Uterus (tissue), 4 donors: ENCODE measurements around the gene MTMR6. TPM values are rescaled to one million over a fixed set of nuclear protein-coding genes. Genes with fewer than 3 reads are reported as not detected.

Experiments used
- DNase-seq, 2 donors: peaks; one replicate each; pipeline ENCODE4 v3.0.0-alpha.2; 2019 to 2020
- H3K27ac ChIP-seq, 2 donors: fragments of 200-600 bp; sonication (generic); 1 replicate in 1 of 2; 2 replicates in 1 of 2; pipeline ENCODE4 v1.5.1; 2016 to 2018
- H3K27me3 ChIP-seq, 2 donors: fragments of 200-600 bp; sonication (generic); one replicate each; pipeline ENCODE4 v1.5.1; 2018 to 2019; ENCODE audit warnings: control low read depth in 1 of 2
- H3K36me3 ChIP-seq, 2 donors: fragments of 200-600 bp; sonication (generic); one replicate each; pipeline ENCODE4 v1.5.1; 2019; ENCODE audit warnings: control low read depth in 1 of 2
- H3K4me1 ChIP-seq, 2 donors: fragments of 200-600 bp; sonication (generic); one replicate each; pipeline ENCODE4 v1.5.1; 2018 to 2019; ENCODE audit warnings: control low read depth in 1 of 2
- H3K4me3 ChIP-seq, 2 donors: fragments of 200-600 bp; sonication (generic); 1 replicate in 1 of 2; 2 replicates in 1 of 2; pipeline ENCODE4 v1.5.1; 2018 to 2019; ENCODE audit warnings: mild to moderate bottlenecking in 1 of 2
- H3K9me3 ChIP-seq, 2 donors: fragments of 200-600 bp; sonication (generic); one replicate each; pipeline ENCODE4 v1.5.1; 2019; ENCODE audit warnings: control low read depth in 1 of 2
- CTCF ChIP-seq, 4 experiments: fragments of 200-600 bp in 2 of 4; fragments of 450-650 bp in 2 of 4; sonication (generic) in 2 of 4; IDR thresholded peaks; one replicate each; pipeline ENCODE4 v1.5.1; 2016 to 2019; ENCODE audit warnings: antibody characterized with exemption in 4 of 4, mild to moderate bottlenecking in 2 of 4, moderate library complexity in 1 of 4
- POLR2A ChIP-seq, 2 donors: fragments of 450-650 bp; IDR thresholded peaks; one replicate each; pipeline ENCODE4 v1.6.1; 2016; ENCODE audit warnings: antibody characterized with exemption in 2 of 2, mild to moderate bottlenecking in 1 of 2, moderate library complexity in 1 of 2
- intact Hi-C: fragments of 100-400 bp; cut with DNase I; formaldehyde crosslinking; loops from one replicate; pipeline ENCODE4 v1.15.1; 2023; ENCODE audit warnings: low total_unique reads
- total RNA-seq, 4 donors: library from RNA; depleted of rRNA in 3 of 4; stranded (reverse); fragments of >200 nt in 3 of 4; gene quantifications; one replicate each; pipeline versions ENCODE4 v1.1.0 to v1.2.4, GENCODE V29; 2014 to 2023
- donor health status: DM: yes; HTN: yes; CAD: no.

Gene MTMR6
- total RNA-seq, 4 donors from 2014 or later = 10.0 to 36.4 (median 27.3) TPM

- Histone ChIP-seq H3K9me3 (no peaks in the 10 kb centered on the region), H3K4me3 (no peak overlapping the region), H3K27me3 (no peaks in the 10 kb centered on the region), H3K36me3 (no peaks in the 10 kb centered on the region), H3K27ac (no peak overlapping the region), H3K4me1 (no peaks in the 10 kb centered on the region)
- DNase-seq = no peak
- no peak for TF ChIP-seq CTCF (IDR thresholded peaks at IDR 0.05)
- intact Hi-C loops = no loop called here
These were observed 4.4 kb upstream of the MTMR6 start for GRCh38 chr13:25291691-25292090.

- intact Hi-C loops = no loop called here
- Histone ChIP-seq H3K9me3 (no peaks in the 10 kb centered on the region), H3K4me1 (no peaks in the 10 kb centered on the region), H3K27ac (no peak overlapping the region), H3K36me3 (no peaks in the 10 kb centered on the region), H3K4me3 (no peak overlapping the region), H3K27me3 (no peaks in the 10 kb centered on the region)
- no peak for DNase-seq
- TF ChIP-seq CTCF (IDR thresholded peaks at IDR 0.05) (no peak), POLR2A (IDR thresholded peaks at IDR 0.05) (no peak)
These were observed 1.7 kb upstream of the MTMR6 start for GRCh38 chr13:25288966-25289365.

GRCh38 chr13:25286308-25286968 lies 850 bp downstream of the MTMR6 start:
- Histone ChIP-seq H3K27ac (peak overlapping the region; percentile 67 to 85), H3K4me3 (peak overlapping the region; percentile 68 to 88), H3K4me1 (no peaks in the 10 kb centered on the region), H3K9me3 (no peaks in the 10 kb centered on the region), H3K27me3 (no peaks in the 10 kb centered on the region), H3K36me3 (no peaks in the 10 kb centered on the region)
- TF ChIP-seq CTCF (IDR thresholded peaks at IDR 0.05) = no peak
- no peak for TF ChIP-seq POLR2A (IDR thresholded peaks at IDR 0.05)
- no peak for DNase-seq
- intact Hi-C loops = no loop called here

GRCh38 chr13:25281935-25282332 lies 5.4 kb downstream of the MTMR6 start:
- Histone ChIP-seq H3K9me3 (no peaks in the 10 kb centered on the region), H3K4me1 (no peaks in the 10 kb centered on the region), H3K4me3 (no peak overlapping the region), H3K27me3 (no peaks in the 10 kb centered on the region), H3K36me3 (no peaks in the 10 kb centered on the region), H3K27ac (no peak overlapping the region)
- TF ChIP-seq POLR2A (IDR thresholded peaks at IDR 0.05) (no peak), CTCF (IDR thresholded peaks at IDR 0.05) (no peak)
- intact Hi-C loops = no loop called here
- no peak for DNase-seq

- H3K36me3 ChIP-seq = no peaks in the 10 kb centered on the region
- no peak for TF ChIP-seq CTCF (IDR thresholded peaks at IDR 0.05)
- TF ChIP-seq POLR2A (IDR thresholded peaks at IDR 0.05) = no peak
- no peaks in the 10 kb centered on the region for H3K27me3 ChIP-seq
- intact Hi-C loops = no loop called here
- DNase-seq = no peak
- no peaks in the 10 kb centered on the region for H3K4me1 ChIP-seq
- no peaks in the 10 kb centered on the region for H3K9me3 ChIP-seq
- no peak overlapping the region for H3K4me3 ChIP-seq
- H3K27ac ChIP-seq = no peak overlapping the region
These were observed 5.9 kb downstream of the MTMR6 start for GRCh38 chr13:25281193-25281934.
